PC-9 (cell line): ENCODE measurements around the gene ABAT.

ENCODE experiments used
- CTCF ChIP-seq: fragments of 200-600 bp; sonication (generic); conservative IDR thresholded peaks from 2 replicates; pipeline ENCODE4 v1.6.1; 2017; ENCODE audit warnings: mixed run types, antibody characterized with exemption, mild to moderate bottlenecking, moderate library complexity
- EZH2 ChIP-seq: fragments of 200-600 bp; sonication (generic); IDR thresholded peaks from 2 replicates; pipeline ENCODE4 v1.8.0; 2017; ENCODE audit warnings: antibody characterized with exemption, low read depth

DNA sequence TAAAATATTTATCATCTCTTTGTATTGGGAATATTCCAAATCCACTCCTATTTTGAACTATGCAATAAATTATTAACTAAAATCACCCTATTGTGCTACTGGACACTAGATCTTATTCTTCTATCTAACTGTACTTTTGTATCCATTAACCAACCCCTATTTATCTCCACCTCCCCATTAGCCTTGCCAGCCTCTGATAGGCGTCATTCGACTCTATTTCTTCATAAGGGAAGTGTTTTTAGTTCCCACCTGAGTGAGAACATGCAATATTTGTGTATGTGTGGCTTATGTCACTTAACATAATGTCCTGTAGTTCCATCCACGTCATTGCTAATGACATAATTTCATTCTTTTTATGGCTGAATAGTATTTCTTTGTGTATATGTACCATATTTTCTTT is 99.1 kb downstream of the ABAT start:
- TF ChIP-seq CTCF, result no peak
- no peak for TF ChIP-seq EZH2
